GM23338 (cell line): ENCODE data around the gene ATP10B. TPM values are rescaled to one million over a fixed set of nuclear protein-coding genes. Genes with fewer than 3 reads are reported as not detected.

Experiments
- ATAC-seq: fragments of 200-7000 bp; cut with Tn5 transposase; 3 replicates; pipeline ENCODE4 v1.9.1; 2020
- DNase-seq: peaks from one replicate; pipeline ENCODE4 v3.0.0-alpha.2; 2015; ENCODE audit warnings: low spot score
- H2AFZ ChIP-seq: fragments of 200-600 bp; sonication (generic); 2 replicates; pipeline ENCODE4 v1.8.0; 2016; ENCODE audit warnings: antibody characterized with exemption, mild to moderate bottlenecking, moderate library complexity
- H3F3A ChIP-seq: fragments of 200-600 bp; sonication (generic); replicated peaks from 2 replicates; pipeline ENCODE4 v1.8.0; 2017; ENCODE audit warnings: antibody characterized with exemption, mixed run types, low read depth
- H3K27ac ChIP-seq: fragments of 200-600 bp; sonication (generic); 2 replicates; pipeline ENCODE4 v1.6.1; 2016; ENCODE audit warnings: low read depth
- H3K27me3 ChIP-seq: fragments of 200-600 bp; sonication (generic); 2 replicates; pipeline ENCODE4 v1.8.0; 2016; ENCODE audit warnings: mild to moderate bottlenecking, mixed run types, moderate library complexity; ENCODE audit not compliant: insufficient read depth
- H3K36me3 ChIP-seq: fragments of 200-600 bp; sonication (generic); 2 replicates; pipeline ENCODE4 v1.8.0; 2016; ENCODE audit warnings: mild to moderate bottlenecking; ENCODE audit not compliant: insufficient read depth
- H3K4me1 ChIP-seq: fragments of 200-600 bp; sonication (generic); 2 replicates; pipeline ENCODE4 v1.8.0; 2016; ENCODE audit warnings: mild to moderate bottlenecking, moderate library complexity; ENCODE audit not compliant: insufficient read depth
- H3K4me2 ChIP-seq: fragments of 200-600 bp; sonication (generic); 2 replicates; pipeline ENCODE4 v1.7.1; 2017; ENCODE audit warnings: mixed run types
- H3K4me3 ChIP-seq: fragments of 200-600 bp; sonication (generic); 2 replicates; pipeline ENCODE4 v1.6.1; 2016; ENCODE audit warnings: mixed run types
- H3K79me2 ChIP-seq: fragments of 200-600 bp; sonication (generic); replicated peaks from 2 replicates; pipeline ENCODE4 v1.8.0; 2017; ENCODE audit warnings: mild to moderate bottlenecking; ENCODE audit not compliant: insufficient read depth
- H3K9me2 ChIP-seq: fragments of 200-600 bp; sonication (generic); 2 replicates; pipeline ENCODE4 v1.8.0; 2017; ENCODE audit not compliant: insufficient read depth
- H4K20me1 ChIP-seq: fragments of 200-600 bp; sonication (generic); replicated peaks from 2 replicates; pipeline ENCODE4 v1.8.0; 2017; ENCODE audit warnings: mild to moderate bottlenecking; ENCODE audit not compliant: insufficient read depth
- H3K27ac Mint-ChIP-seq: 2 replicates; pipeline ENCODE4 v1.8.0; 2020; ENCODE audit warnings: inconsistent platforms, mild to moderate bottlenecking, moderate library complexity, mixed read lengths
- H3K27me3 Mint-ChIP-seq: 3 replicates; pipeline ENCODE4 v1.8.0; 2022; ENCODE audit warnings: low read depth, mild to moderate bottlenecking, moderate library complexity, mixed read lengths, inconsistent platforms; ENCODE audit not compliant: insufficient read depth, poor library complexity
- H3K36me3 Mint-ChIP-seq: 3 replicates; pipeline ENCODE4 v1.8.0; 2021; ENCODE audit warnings: low read depth, mild to moderate bottlenecking, inconsistent platforms, moderate library complexity, mixed read lengths
- H3K4me1 Mint-ChIP-seq: 3 replicates; pipeline ENCODE4 v1.8.0; 2020; ENCODE audit warnings: mild to moderate bottlenecking, inconsistent platforms, mixed read lengths
- H3K4me3 Mint-ChIP-seq: 3 replicates; pipeline ENCODE4 v1.8.0; 2021; ENCODE audit warnings: moderate library complexity, mild to moderate bottlenecking, inconsistent platforms, mixed read lengths
- H3K9me3 Mint-ChIP-seq: 3 replicates; pipeline ENCODE4 v1.8.0; 2020; ENCODE audit warnings: moderate library complexity, mild to moderate bottlenecking, inconsistent platforms, mixed read lengths
- CREB1 ChIP-seq: fragments of 250-450 bp; sonication (Bioruptor Pico); IDR thresholded peaks from 2 replicates; pipeline ENCODE4 v1.5.0; 2020; ENCODE audit warnings: low read depth, mild to moderate bottlenecking, moderate library complexity
- EZH2 ChIP-seq: fragments of 200-600 bp; sonication (generic); IDR thresholded peaks from one replicate; pipeline ENCODE4 v1.8.0; 2017; ENCODE audit warnings: antibody characterized with exemption, mild to moderate bottlenecking, low read depth; ENCODE audit not compliant: unreplicated experiment
- EZH2phosphoT487 ChIP-seq: fragments of 200-600 bp; sonication (generic); IDR thresholded peaks from one replicate; pipeline ENCODE4 v1.8.1; 2018; ENCODE audit warnings: antibody characterized with exemption; ENCODE audit not compliant: unreplicated experiment
- JUNB ChIP-seq: IDR thresholded peaks from one replicate; pipeline ENCODE4 v1.6.1; 2016; ENCODE audit warnings: antibody characterized with exemption; ENCODE audit not compliant: unreplicated experiment
- NANOG ChIP-seq: IDR thresholded peaks from 2 replicates; pipeline ENCODE4 v1.6.1; 2016; ENCODE audit warnings: antibody characterized with exemption, borderline replicate concordance
- POLR2AphosphoS5 ChIP-seq: IDR thresholded peaks from 2 replicates; pipeline ENCODE4 v1.6.1; 2016; ENCODE audit warnings: antibody characterized with exemption, low read depth
- STAT1 ChIP-seq: IDR thresholded peaks from one replicate; pipeline ENCODE4 v1.6.1; 2016; ENCODE audit warnings: antibody characterized with exemption; ENCODE audit not compliant: unreplicated experiment
- ZNF462 ChIP-seq: fragments of 250-450 bp; sonication (Bioruptor Pico); IDR thresholded peaks from 2 replicates; pipeline ENCODE4 v1.5.0; 2020; ENCODE audit warnings: mild to moderate bottlenecking, moderate library complexity
- polyA plus RNA-seq: library from polyadenylated mRNA; unstranded; fragments of >200 nt; fragmentation: Nextera tagmentation; extraction: Ambion mirVana; gene quantifications from 2 replicates; pipeline ENCODE4 v1.2.1, GENCODE V29; 2016
- total RNA-seq: library from RNA; depleted of rRNA; stranded (reverse); fragments of >200 nt; shearing (Covaris generic); gene quantifications from 2 replicates; pipeline ENCODE4 v1.2.3, GENCODE V29; 2014
- TF ChIP-seq, protein P1 (sequence below), 2 experiments: fragments of 200-600 bp in 1 of 2; sonication (generic) in 1 of 2; conservative IDR thresholded peaks; 2 replicates each; pipeline versions ENCODE4 v1.5.1 to v1.6.1; 2016 to 2017; ENCODE audit warnings: antibody characterized with exemption in 2 of 2, low read depth in 2 of 2, mild to moderate bottlenecking in 2 of 2, moderate library complexity in 1 of 2

The ATP10B gene
- total and polyA plus RNA-seq, 2 experiments from 2014 or later, result 0.11 to 0.14 TPM

DNA sequence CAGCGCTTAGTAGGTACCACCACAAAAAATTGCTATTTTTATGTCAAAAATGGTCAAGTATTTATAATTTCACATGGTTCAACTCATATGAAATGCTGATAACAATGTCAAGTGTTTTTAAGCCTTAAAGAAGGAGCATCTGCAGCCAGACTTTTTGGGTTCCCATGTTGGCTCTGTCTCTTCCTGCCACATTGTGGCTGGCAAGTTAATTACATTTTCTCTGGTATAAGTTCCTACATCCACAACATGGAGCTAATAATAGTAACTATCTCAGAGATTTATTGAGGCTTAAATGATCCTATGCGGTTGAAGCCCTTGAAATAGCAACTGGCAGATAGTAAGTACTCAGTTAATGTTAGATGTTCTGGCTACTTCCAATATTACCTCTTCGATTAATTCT is 5.4 kb downstream of the ATP10B start:
- DNase-seq, result no peak
- H3K9me3 Mint-ChIP-seq, result no peaks in the 10 kb centered on the region
- H3K36me3 Mint-ChIP-seq, result no peaks in the 10 kb centered on the region
- H4K20me1 ChIP-seq, result no peaks in the 10 kb centered on the region
- no peaks in the 10 kb centered on the region for H3K4me1 ChIP-seq
- no peaks in the 10 kb centered on the region for H3K27me3 ChIP-seq
- H3K9me2 ChIP-seq, result no peaks in the 10 kb centered on the region
- no peak for TF ChIP-seq EZH2
- TF ChIP-seq, protein P1, sequence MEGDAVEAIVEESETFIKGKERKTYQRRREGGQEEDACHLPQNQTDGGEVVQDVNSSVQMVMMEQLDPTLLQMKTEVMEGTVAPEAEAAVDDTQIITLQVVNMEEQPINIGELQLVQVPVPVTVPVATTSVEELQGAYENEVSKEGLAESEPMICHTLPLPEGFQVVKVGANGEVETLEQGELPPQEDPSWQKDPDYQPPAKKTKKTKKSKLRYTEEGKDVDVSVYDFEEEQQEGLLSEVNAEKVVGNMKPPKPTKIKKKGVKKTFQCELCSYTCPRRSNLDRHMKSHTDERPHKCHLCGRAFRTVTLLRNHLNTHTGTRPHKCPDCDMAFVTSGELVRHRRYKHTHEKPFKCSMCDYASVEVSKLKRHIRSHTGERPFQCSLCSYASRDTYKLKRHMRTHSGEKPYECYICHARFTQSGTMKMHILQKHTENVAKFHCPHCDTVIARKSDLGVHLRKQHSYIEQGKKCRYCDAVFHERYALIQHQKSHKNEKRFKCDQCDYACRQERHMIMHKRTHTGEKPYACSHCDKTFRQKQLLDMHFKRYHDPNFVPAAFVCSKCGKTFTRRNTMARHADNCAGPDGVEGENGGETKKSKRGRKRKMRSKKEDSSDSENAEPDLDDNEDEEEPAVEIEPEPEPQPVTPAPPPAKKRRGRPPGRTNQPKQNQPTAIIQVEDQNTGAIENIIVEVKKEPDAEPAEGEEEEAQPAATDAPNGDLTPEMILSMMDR (conservative IDR thresholded peaks at IDR 0.05; ENCODE audit: low read depth in 2 of 2), result peak in 1 of 2 experiments; percentile 22; a peak in 1 of 4 replicates
- H2AFZ ChIP-seq, result no peak overlapping the region
- H3K4me3 Mint-ChIP-seq, result no peak overlapping the region
- H3K27me3 Mint-ChIP-seq, result no peaks in the 10 kb centered on the region
- H3K27ac ChIP-seq, result no peak overlapping the region
- H3K4me2 ChIP-seq, result no peak overlapping the region
- no peaks in the 10 kb centered on the region for H3F3A ChIP-seq
- no peaks in the 10 kb centered on the region for H3K4me1 Mint-ChIP-seq
- no peak overlapping the region for H3K4me3 ChIP-seq
- H3K36me3 ChIP-seq, result no peaks in the 10 kb centered on the region
- H3K27ac Mint-ChIP-seq, result no peak overlapping the region
- ATAC-seq, result no peak
- H3K79me2 ChIP-seq, result no peaks in the 10 kb centered on the region

DNA sequence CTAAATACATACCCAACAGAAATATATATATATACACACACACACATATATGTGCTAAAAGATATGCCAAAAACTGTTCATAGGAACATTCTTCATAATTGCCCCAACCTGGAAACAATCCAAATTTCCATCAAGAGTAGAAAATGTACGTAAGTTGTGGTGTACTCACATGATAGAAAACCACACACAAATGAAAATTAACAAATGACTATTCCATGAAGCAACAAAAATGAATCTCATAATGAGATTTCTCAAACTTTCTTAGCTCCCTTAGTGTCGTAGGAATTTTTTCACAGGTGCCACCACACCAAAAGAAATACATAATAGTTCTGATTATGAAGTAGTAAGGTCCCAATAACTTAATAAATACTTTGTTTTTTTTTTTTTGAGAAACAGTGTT is 7.8 kb downstream of the ATP10B start:
- Histone ChIP-seq H3K4me2 (no peak overlapping the region), H3K36me3 (no peaks in the 10 kb centered on the region), H3K27me3 (no peaks in the 10 kb centered on the region), H3K27ac (no peak overlapping the region), H4K20me1 (no peaks in the 10 kb centered on the region), H3F3A (no peaks in the 10 kb centered on the region), H3K4me1 (no peaks in the 10 kb centered on the region), H2AFZ (no peak overlapping the region), H3K9me2 (no peaks in the 10 kb centered on the region), H3K4me3 (no peak overlapping the region), H3K79me2 (no peaks in the 10 kb centered on the region)
- no peak for ATAC-seq
- no peak for DNase-seq
- Mint-ChIP-seq H3K4me1 (no peaks in the 10 kb centered on the region), H3K4me3 (no peak overlapping the region), H3K36me3 (no peaks in the 10 kb centered on the region), H3K27ac (no peak overlapping the region), H3K9me3 (no peaks in the 10 kb centered on the region), H3K27me3 (no peaks in the 10 kb centered on the region)
- TF ChIP-seq EZH2 (no peak), NANOG (no peak), JUNB (no peak), ZNF462 (CRISPR knock-in tag) (no peak), STAT1 (no peak), POLR2AphosphoS5 (no peak), CREB1 (CRISPR knock-in tag) (no peak), EZH2phosphoT487 (no peak)
